Measurements from ENCODE around the gene CYP4F3. TPM values are rescaled to one million over a fixed set of nuclear protein-coding genes. Genes with fewer than 3 reads are reported as not detected.
A peak's percentile ranks its signal among the peaks of the same experiment; 100 is the strongest.
"Not testable (repeated sequence)": the region's sequence is repeated elsewhere in the genome, so short reads cannot be mapped to it uniquely, and the experiment has no call there.

CYP4F3 gene
- total RNA-seq, 2 experiments from 2014 or later = not detected

DNA sequence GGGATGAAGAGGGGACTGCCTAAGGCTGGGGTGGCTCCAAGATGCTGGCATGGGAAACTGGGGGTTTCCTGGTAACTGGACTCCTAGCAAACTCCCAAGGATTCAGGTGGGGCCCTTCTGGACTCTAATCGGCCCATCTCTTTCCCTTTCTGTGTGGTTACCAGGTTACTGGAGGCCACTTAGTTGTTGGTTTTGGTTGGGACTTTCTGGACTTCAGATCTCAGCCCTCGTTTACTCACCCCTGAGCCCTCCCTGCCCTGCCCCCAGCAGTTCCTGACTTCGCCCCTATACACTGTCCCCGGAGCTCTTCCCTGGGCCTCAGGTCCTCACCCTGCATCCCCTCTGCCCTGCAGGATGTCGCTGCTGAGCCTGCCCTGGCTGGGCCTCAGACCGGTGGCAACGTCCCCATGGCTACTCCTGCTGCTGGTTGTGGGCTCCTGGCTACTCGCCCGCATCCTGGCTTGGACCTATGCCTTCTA lies 32.5 kb downstream of the CYP4F3 start:
- DNase-seq (peak in 2 of 14 experiments; percentile 31 to 41), ATAC-seq (ENCODE audit: poor library complexity) (peak; percentile 68)
- peaks cover 16% of the 10 kb centered on the region for H3K4me1 ChIP-seq (ENCODE audit: insufficient read depth, low read length)
- H3K4me3 ChIP-seq (ENCODE audit: low read length) = no peak overlapping the region
- Mint-ChIP-seq H3K27ac (peak overlapping the region; percentile 79), H3K9me3 (no peaks in the 10 kb centered on the region), H3K36me3 (ENCODE audit: low read depth) (no peaks in the 10 kb centered on the region), H3K4me3 (no peak overlapping the region), H3K27me3 (no peaks in the 10 kb centered on the region), H3K4me1 (ENCODE audit: low read depth) (peaks cover 23% of the 10 kb centered on the region)
- H3K27me3 ChIP-seq (ENCODE audit: control insufficient read depth in 1 of 2, insufficient read depth in 2 of 2, low read length in 2 of 2) = peaks cover 0 to 2% of the 10 kb centered on the region in 2 experiments
- intact Hi-C loops (cut with DNase I, micrococcal nuclease) = no loop called here
- ChIA-PET POLR2A (no interaction called here), CTCF (no interaction called here)
- TF ChIP-seq, protein P1, sequence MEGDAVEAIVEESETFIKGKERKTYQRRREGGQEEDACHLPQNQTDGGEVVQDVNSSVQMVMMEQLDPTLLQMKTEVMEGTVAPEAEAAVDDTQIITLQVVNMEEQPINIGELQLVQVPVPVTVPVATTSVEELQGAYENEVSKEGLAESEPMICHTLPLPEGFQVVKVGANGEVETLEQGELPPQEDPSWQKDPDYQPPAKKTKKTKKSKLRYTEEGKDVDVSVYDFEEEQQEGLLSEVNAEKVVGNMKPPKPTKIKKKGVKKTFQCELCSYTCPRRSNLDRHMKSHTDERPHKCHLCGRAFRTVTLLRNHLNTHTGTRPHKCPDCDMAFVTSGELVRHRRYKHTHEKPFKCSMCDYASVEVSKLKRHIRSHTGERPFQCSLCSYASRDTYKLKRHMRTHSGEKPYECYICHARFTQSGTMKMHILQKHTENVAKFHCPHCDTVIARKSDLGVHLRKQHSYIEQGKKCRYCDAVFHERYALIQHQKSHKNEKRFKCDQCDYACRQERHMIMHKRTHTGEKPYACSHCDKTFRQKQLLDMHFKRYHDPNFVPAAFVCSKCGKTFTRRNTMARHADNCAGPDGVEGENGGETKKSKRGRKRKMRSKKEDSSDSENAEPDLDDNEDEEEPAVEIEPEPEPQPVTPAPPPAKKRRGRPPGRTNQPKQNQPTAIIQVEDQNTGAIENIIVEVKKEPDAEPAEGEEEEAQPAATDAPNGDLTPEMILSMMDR (IDR thresholded peaks at IDR 0.05) = no peak
- H3K27ac ChIP-seq (ENCODE audit: low read depth in 1 of 2, low read length in 2 of 2) = no peak overlapping the region
- H3K9me3 ChIP-seq (ENCODE audit: control insufficient read depth in 1 of 2, insufficient read depth in 1 of 2, low read length in 2 of 2) = peaks cover 0 to 3% of the 10 kb centered on the region in 2 experiments
- H3K36me3 ChIP-seq (ENCODE audit: insufficient read depth, low read length) = no peaks in the 10 kb centered on the region

DNA sequence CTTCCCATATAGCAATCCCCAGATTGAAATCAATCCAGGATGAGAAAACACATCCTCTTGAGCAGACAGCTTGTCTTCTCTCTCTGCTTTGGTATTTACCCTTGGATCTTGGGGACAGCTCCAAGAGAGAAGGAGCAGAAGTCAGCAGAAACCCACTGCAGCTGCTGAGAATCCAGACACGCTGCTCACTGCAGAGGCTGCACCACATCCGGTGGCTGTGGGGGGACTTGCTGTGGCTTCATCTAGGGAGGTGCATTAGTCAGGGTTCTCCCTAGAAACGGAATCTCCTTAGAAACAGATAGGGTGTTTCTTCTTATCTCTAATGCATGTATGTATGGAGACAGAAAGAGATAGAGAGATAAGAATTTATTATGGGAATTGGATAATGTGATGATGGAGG lies 34.9 kb downstream of the CYP4F3 start:
- POLR2A ChIA-PET = no interaction called here

DNA sequence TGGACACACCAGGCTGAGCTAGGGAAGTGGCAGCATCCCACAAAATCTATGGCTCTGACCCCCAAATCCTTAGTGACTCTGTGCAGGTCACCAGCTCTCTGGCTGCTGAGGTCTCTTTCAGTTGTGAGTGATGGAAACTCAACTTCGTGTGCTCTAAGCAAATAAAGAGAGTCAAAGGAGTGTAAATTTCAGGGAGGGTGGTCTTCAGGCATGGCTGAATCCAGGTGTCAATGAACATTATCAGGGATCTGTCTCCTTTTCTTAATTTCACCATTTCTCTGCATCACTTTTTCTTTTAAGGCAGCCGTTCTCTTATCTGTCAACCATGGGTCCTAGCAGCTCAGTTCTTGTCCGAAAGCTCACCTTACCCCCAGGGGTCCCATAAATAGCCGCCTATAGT lies 38.4 kb downstream of the CYP4F3 start:
- POLR2A ChIA-PET = no interaction called here
- TF ChIP-seq, protein P1 (IDR thresholded peaks at IDR 0.05) = no peak
- Mint-ChIP-seq H3K4me1 (ENCODE audit: low read depth) (no peaks in the 10 kb centered on the region), H3K9me3 (no peaks in the 10 kb centered on the region), H3K36me3 (ENCODE audit: low read depth) (no peaks in the 10 kb centered on the region), H3K27ac (no peak overlapping the region), H3K27me3 (peaks cover 39% of the 10 kb centered on the region), H3K4me3 (no peak overlapping the region)
- CTCF ChIA-PET = no interaction called here
- intact Hi-C loops (cut with DNase I, micrococcal nuclease) = no loop called here
- no peaks in the 10 kb centered on the region for H3K36me3 ChIP-seq (ENCODE audit: insufficient read depth, low read length)
- no peaks in the 10 kb centered on the region for H3K4me1 ChIP-seq (ENCODE audit: insufficient read depth, low read length)
- no peak overlapping the region for H3K27ac ChIP-seq (ENCODE audit: low read depth in 1 of 2, low read length in 2 of 2)
- H3K4me3 ChIP-seq (ENCODE audit: low read length) = no peak overlapping the region
- H3K9me3 ChIP-seq (ENCODE audit: control insufficient read depth in 1 of 2, insufficient read depth in 1 of 2, low read length in 2 of 2) = no peaks in the 10 kb centered on the region
- peaks cover 0 to 7% of the 10 kb centered on the region in 2 experiments for H3K27me3 ChIP-seq (ENCODE audit: control insufficient read depth in 1 of 2, insufficient read depth in 2 of 2, low read length in 2 of 2)
- DNase-seq (no peak), ATAC-seq (ENCODE audit: poor library complexity) (no peak)

More for the DNA sequence above, 34.9 kb downstream of the CYP4F3 start:
- peaks cover 16% of the 10 kb centered on the region for H3K4me1 ChIP-seq (ENCODE audit: insufficient read depth, low read length)
- no peak overlapping the region for H3K4me3 ChIP-seq (ENCODE audit: low read length)
- H3K36me3 ChIP-seq (ENCODE audit: insufficient read depth, low read length) = no peaks in the 10 kb centered on the region
- TF ChIP-seq, protein P1 (IDR thresholded peaks at IDR 0.05) = no peak
- H3K27me3 ChIP-seq (ENCODE audit: control insufficient read depth in 1 of 2, insufficient read depth in 2 of 2, low read length in 2 of 2) = no peaks in the 10 kb centered on the region
- intact Hi-C loops (cut with DNase I, micrococcal nuclease) = no loop called here
- CTCF ChIA-PET = no interaction called here
- no peaks in the 10 kb centered on the region for H3K36me3 Mint-ChIP-seq (ENCODE audit: low read depth)
- peaks cover 23% of the 10 kb centered on the region for H3K4me1 Mint-ChIP-seq (ENCODE audit: low read depth)
- H3K4me3 Mint-ChIP-seq = no peak overlapping the region
- H3K27ac Mint-ChIP-seq = no peak overlapping the region
- H3K9me3 ChIP-seq (ENCODE audit: control insufficient read depth in 1 of 2, insufficient read depth in 1 of 2, low read length in 2 of 2) = no peaks in the 10 kb centered on the region
- DNase-seq (peak in 1 of 14 experiments; percentile 1), ATAC-seq (ENCODE audit: poor library complexity) (peak; percentile 51)
- no peak overlapping the region for H3K27ac ChIP-seq (ENCODE audit: low read depth in 1 of 2, low read length in 2 of 2)
- H3K27me3 Mint-ChIP-seq = peaks cover 7% of the 10 kb centered on the region
- no peaks in the 10 kb centered on the region for H3K9me3 Mint-ChIP-seq

DNA sequence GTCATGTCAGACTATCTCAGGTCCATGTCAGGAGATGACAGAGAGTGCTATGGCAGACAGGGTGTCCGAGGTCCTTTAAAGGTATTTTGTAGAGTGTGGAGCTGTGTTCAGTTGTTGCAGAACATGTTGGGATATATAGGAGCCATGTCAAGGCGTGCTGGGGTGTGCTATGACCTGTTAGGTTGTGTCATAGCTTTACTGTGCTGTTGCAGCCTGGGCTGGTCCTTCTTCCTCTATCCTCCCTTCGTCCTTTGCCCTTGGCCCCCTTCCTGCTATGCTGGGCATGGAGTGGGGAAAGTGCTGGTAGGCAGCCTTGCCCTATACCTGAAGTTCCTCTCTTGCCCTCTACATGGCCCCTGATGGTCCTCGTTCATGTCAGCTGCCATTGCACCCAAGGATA lies 39.2 kb downstream of the CYP4F3 start:
- DNase-seq; CTCF ChIA-PET; intact Hi-C loops (cut with DNase I, micrococcal nuclease); H3K4me3 Mint-ChIP-seq; H3K9me3 Mint-ChIP-seq; H3K36me3 ChIP-seq (ENCODE audit: insufficient read depth, low read length); H3K27ac ChIP-seq (ENCODE audit: low read depth in 1 of 2, low read length in 2 of 2); H3K27me3 ChIP-seq (ENCODE audit: control insufficient read depth in 1 of 2, insufficient read depth in 2 of 2, low read length in 2 of 2); H3K4me1 ChIP-seq (ENCODE audit: insufficient read depth, low read length); POLR2A ChIA-PET; H3K9me3 ChIP-seq (ENCODE audit: control insufficient read depth in 1 of 2, insufficient read depth in 1 of 2, low read length in 2 of 2); ATAC-seq (ENCODE audit: poor library complexity); H3K4me3 ChIP-seq (ENCODE audit: low read length); H3K36me3 Mint-ChIP-seq (ENCODE audit: low read depth); H3K4me1 Mint-ChIP-seq (ENCODE audit: low read depth); H3K27ac Mint-ChIP-seq: not testable (repeated sequence)
- H3K27me3 Mint-ChIP-seq = peaks cover 44% of the 10 kb centered on the region
